ENCODE results near the gene CNTROB.

DNA sequence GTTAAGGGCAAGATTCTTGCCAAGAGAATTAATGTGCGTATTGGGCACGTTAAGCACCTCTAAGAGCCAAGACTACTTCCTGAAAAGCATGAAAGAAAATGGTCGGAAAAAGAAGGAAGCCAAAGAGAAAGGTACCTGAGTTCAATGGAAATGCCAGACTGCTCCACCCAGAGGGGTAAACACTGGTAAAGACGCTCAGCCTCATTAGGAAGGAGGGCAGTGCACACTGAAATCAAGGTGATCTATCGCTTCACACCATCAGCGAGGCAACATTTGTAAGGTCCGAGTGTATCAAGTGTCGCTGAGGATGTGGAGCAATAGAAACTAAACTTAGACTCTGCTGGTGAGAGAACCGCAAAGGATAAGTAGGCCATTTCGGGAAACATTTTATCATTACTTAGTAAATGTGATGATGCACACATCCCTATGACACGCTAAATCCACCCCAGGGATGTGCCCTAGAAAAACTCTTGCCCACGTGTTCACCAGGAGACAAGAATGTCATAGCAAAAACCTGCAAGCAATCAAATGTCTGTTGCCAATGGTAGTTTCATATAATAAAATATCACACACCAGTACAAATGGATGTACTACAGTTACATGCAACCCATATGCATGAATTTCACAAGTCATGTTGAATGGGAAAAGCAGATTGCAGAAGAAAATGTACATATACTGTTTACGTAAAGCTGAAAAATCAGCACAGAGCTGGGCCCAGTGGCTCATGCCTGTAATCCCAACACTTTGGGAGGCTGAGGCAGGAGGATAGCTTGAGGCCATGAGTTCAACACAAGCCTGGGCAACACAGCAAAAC is 23.6 kb downstream of the CNTROB start:
- TF ChIP-seq, protein P1, sequence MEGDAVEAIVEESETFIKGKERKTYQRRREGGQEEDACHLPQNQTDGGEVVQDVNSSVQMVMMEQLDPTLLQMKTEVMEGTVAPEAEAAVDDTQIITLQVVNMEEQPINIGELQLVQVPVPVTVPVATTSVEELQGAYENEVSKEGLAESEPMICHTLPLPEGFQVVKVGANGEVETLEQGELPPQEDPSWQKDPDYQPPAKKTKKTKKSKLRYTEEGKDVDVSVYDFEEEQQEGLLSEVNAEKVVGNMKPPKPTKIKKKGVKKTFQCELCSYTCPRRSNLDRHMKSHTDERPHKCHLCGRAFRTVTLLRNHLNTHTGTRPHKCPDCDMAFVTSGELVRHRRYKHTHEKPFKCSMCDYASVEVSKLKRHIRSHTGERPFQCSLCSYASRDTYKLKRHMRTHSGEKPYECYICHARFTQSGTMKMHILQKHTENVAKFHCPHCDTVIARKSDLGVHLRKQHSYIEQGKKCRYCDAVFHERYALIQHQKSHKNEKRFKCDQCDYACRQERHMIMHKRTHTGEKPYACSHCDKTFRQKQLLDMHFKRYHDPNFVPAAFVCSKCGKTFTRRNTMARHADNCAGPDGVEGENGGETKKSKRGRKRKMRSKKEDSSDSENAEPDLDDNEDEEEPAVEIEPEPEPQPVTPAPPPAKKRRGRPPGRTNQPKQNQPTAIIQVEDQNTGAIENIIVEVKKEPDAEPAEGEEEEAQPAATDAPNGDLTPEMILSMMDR (conservative IDR thresholded peaks at IDR 0.05; ENCODE audit: low read depth, low read length), result no peak
- TF ChIP-seq, protein P2, sequence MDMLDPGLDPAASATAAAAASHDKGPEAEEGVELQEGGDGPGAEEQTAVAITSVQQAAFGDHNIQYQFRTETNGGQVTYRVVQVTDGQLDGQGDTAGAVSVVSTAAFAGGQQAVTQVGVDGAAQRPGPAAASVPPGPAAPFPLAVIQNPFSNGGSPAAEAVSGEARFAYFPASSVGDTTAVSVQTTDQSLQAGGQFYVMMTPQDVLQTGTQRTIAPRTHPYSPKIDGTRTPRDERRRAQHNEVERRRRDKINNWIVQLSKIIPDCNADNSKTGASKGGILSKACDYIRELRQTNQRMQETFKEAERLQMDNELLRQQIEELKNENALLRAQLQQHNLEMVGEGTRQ (IDR thresholded peaks at IDR 0.05; ENCODE audit: low read depth, low read length), result no peak
- TF ChIP-seq POLR2A (IDR thresholded peaks at IDR 0.05; ENCODE audit: low read depth, low read length), result no peak
- TF ChIP-seq NFE2L2 (IDR thresholded peaks at IDR 0.05; ENCODE audit: low read depth, low read length), result no peak
- no peak for TF ChIP-seq MXI1 (IDR thresholded peaks at IDR 0.05; ENCODE audit: borderline replicate concordance, low read depth, low read length)
- no peak for TF ChIP-seq RAD21 (IDR thresholded peaks at IDR 0.05; ENCODE audit: low read length)
- no peak for TF ChIP-seq FOS (IDR thresholded peaks at IDR 0.05; ENCODE audit: low read depth, low read length)
- TF ChIP-seq CHD1 (IDR thresholded peaks at IDR 0.05; ENCODE audit: low read depth, low read length), result no peak
- no peak for TF ChIP-seq MAFK (IDR thresholded peaks at IDR 0.05; ENCODE audit: low read depth, low read length)
- TF ChIP-seq MAZ (IDR thresholded peaks at IDR 0.05; ENCODE audit: borderline replicate concordance, low read depth, low read length), result no peak
- TF ChIP-seq, protein P3, sequence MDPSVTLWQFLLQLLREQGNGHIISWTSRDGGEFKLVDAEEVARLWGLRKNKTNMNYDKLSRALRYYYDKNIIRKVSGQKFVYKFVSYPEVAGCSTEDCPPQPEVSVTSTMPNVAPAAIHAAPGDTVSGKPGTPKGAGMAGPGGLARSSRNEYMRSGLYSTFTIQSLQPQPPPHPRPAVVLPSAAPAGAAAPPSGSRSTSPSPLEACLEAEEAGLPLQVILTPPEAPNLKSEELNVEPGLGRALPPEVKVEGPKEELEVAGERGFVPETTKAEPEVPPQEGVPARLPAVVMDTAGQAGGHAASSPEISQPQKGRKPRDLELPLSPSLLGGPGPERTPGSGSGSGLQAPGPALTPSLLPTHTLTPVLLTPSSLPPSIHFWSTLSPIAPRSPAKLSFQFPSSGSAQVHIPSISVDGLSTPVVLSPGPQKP (IDR thresholded peaks at IDR 0.05; ENCODE audit: borderline replicate concordance, low read depth, low read length), result no peak
- TF ChIP-seq SMC3 (IDR thresholded peaks at IDR 0.05; ENCODE audit: low read depth, low read length), result no peak
